ENCODE results near the gene EIF2B2.

DNA sequence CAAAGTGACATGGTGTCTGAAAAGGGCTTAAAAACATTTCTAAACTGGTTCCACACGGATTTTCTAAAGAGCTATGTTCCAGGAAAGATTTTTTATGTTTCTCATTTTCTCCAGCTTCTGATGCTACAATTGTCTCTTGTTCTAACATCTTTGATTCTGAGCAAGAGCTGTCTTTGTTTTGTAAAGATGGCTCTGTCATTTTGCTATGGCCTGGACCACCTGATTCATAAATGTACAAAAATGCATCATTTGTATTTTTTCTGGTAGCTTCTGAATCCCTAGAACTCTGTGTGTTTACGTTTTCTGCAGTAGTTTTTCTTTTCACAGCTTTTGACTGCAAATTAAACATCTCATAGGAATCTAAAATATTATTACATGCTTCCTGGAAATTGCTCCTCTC, 45.4 kb downstream of the EIF2B2 start:
- TF ChIP-seq, protein P1, sequence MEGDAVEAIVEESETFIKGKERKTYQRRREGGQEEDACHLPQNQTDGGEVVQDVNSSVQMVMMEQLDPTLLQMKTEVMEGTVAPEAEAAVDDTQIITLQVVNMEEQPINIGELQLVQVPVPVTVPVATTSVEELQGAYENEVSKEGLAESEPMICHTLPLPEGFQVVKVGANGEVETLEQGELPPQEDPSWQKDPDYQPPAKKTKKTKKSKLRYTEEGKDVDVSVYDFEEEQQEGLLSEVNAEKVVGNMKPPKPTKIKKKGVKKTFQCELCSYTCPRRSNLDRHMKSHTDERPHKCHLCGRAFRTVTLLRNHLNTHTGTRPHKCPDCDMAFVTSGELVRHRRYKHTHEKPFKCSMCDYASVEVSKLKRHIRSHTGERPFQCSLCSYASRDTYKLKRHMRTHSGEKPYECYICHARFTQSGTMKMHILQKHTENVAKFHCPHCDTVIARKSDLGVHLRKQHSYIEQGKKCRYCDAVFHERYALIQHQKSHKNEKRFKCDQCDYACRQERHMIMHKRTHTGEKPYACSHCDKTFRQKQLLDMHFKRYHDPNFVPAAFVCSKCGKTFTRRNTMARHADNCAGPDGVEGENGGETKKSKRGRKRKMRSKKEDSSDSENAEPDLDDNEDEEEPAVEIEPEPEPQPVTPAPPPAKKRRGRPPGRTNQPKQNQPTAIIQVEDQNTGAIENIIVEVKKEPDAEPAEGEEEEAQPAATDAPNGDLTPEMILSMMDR (IDR thresholded peaks at IDR 0.05), result no peak
- no peak for TF ChIP-seq POLR2A (IDR thresholded peaks at IDR 0.05)
